NT2/D1 (cell line): Measurements from ENCODE around the gene RNF180.
"Not testable (repeated sequence)": the region's sequence is repeated elsewhere in the genome, so short reads cannot be mapped to it uniquely, and the experiment has no call there.

Experiments
- SUZ12 ChIP-seq: IDR thresholded peaks from 2 replicates; pipeline ENCODE4 v1.6.1; 2011; ENCODE audit not compliant: insufficient read length, insufficient read depth; ENCODE audit errors: extremely low read depth
- YY1 ChIP-seq: IDR thresholded peaks from 2 replicates; pipeline ENCODE4 v1.6.1; 2011; ENCODE audit not compliant: insufficient read length, insufficient read depth
- ZNF274 ChIP-seq: IDR thresholded peaks from 2 replicates; pipeline ENCODE4 v1.6.1; 2011; ENCODE audit warnings: mild to moderate bottlenecking, low read depth, low read length

DNA sequence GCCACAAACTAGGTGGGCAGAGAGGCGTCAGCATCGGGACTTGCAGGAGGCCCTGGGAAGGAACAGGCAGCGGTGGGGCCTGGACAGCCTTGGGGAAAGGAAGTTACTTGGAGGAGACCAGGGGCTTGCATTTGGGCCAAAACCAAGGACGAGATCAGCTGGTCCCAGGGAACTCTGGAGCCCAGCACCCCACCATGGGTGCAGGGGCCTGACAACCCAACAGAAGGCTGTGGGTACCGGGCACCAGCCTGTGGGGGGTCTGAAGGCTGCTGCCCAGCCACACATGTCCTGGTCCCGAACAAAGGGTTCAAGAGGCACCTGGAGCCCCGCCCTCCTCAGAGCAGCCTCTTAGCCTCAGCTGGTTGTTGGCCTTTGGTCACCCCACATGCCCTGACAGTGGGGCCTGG is 61.5 kb downstream of the RNF180 start:
- TF ChIP-seq ZNF274, YY1, SUZ12: not testable (repeated sequence)
